NB4 (cell line): ENCODE results near the gene SSC5D.

ENCODE experiments used
- DNase-seq: peaks from one replicate; pipeline ENCODE4 v3.0.0; 2010; ENCODE audit warnings: low read depth
- H3K4me3 ChIP-seq: one replicate; pipeline ENCODE4 v1.5.1; 2011; ENCODE audit warnings: mild to moderate bottlenecking, low read depth, low read length, moderate library complexity
- MYC ChIP-seq: IDR thresholded peaks from 2 replicates; pipeline ENCODE4 v1.6.1; 2011; ENCODE audit warnings: low read depth, low read length
- POLR2A ChIP-seq: IDR thresholded peaks from 2 replicates; pipeline ENCODE4 v1.6.1; 2011; ENCODE audit warnings: mild to moderate bottlenecking; ENCODE audit not compliant: insufficient read length; ENCODE audit errors: extremely low read depth
- TF ChIP-seq, protein P1 (sequence below): IDR thresholded peaks from 2 replicates; pipeline ENCODE4 v1.6.1; 2011; ENCODE audit warnings: low read depth, low read length
- TF ChIP-seq, protein P2 (sequence below): IDR thresholded peaks from one replicate; pipeline ENCODE4 v1.5.1; 2012; ENCODE audit warnings: low read depth, low read length

SSC5D gene

DNA sequence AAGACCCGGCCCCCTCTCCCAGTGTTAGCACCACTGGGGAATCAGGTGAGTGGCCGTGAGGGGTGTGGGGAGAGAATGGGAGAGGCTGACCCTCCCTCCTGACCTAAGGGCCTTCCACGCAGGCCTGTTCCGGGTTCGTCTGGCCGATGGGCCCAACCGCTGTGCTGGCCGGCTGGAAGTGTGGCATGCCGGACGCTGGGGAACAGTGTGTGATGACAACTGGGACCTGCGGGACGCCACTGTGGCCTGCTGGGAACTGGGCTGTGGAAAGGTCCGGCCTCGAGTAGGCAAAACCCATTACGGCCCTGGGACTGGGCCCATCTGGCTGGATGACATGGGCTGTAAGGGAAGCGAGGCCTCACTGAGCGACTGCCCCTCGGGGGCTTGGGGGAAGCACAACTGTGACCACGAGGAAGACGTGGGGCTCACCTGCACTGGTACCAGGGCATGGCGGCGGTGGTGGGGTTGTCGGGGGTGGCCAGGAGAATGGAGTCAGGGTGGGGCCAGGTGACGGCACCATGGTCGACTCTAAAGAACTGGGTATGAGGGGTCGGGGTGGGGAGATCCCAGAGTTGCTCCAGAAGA, 12.2 kb downstream of the SSC5D start:
- no peak overlapping the region for H3K4me3 ChIP-seq
- TF ChIP-seq, protein P1, sequence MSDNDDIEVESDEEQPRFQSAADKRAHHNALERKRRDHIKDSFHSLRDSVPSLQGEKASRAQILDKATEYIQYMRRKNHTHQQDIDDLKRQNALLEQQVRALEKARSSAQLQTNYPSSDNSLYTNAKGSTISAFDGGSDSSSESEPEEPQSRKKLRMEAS, result no peak
- TF ChIP-seq, protein P2, sequence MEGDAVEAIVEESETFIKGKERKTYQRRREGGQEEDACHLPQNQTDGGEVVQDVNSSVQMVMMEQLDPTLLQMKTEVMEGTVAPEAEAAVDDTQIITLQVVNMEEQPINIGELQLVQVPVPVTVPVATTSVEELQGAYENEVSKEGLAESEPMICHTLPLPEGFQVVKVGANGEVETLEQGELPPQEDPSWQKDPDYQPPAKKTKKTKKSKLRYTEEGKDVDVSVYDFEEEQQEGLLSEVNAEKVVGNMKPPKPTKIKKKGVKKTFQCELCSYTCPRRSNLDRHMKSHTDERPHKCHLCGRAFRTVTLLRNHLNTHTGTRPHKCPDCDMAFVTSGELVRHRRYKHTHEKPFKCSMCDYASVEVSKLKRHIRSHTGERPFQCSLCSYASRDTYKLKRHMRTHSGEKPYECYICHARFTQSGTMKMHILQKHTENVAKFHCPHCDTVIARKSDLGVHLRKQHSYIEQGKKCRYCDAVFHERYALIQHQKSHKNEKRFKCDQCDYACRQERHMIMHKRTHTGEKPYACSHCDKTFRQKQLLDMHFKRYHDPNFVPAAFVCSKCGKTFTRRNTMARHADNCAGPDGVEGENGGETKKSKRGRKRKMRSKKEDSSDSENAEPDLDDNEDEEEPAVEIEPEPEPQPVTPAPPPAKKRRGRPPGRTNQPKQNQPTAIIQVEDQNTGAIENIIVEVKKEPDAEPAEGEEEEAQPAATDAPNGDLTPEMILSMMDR, result no peak
- TF ChIP-seq MYC, result no peak
- TF ChIP-seq POLR2A, result no peak
- no peak for DNase-seq

DNA sequence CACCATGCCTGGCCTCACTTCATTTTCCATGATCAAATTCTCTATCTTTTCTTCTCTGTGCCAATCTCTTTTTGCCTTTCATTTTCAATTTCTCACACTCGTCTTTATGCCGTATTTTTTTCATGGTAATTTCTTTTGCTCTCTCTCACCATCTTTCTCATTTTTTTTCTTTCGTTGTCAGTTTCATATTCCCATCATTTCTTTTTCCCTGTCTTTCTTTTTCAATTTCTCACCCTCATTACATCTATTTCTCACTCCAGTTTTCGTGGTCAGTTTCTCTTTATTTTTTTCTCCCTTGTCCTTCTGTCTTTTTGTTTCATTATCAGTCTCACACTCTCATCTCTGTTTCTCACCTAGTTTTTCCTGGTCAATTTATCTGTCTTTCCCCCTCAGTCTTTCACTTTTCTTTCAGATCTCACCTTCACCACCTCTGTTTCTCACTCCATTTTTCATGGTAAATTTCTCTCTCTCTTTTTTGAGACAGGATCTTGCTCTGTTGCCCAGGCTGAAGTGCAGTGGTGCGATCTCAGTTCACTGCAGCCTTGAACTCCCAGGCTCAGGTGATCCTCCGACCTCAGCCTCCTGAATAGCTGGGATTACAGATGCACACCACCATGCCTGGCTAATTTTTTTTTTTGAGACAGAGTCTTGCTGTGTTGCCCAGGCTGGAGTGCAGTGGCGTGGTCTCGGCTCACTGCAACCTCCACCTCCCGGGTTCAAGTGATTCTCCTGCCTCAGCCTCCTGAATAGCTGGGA, 14.1 kb downstream of the SSC5D start:
- H3K4me3 ChIP-seq, result no peak overlapping the region
- TF ChIP-seq, protein P2, result no peak
- TF ChIP-seq, protein P1, result no peak
- TF ChIP-seq MYC (no peak), POLR2A (no peak)
- no peak for DNase-seq

DNA sequence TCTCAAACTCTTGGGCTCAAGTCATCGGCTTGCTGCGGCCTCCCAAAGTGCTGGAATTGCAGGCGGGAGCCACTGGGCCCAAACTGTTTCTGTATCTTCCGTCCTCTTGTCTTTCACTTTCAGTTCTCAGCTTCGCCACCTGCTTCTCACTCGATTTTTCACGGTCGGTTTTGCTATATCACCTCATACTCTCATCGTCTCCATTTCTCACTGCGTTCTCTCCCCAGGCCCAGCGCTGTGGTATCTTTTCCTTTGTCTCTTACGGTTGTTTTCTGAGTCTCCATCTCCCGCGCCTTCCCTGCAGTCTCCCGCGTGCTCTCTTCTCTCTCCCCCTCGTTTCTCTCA, 14.9 kb downstream of the SSC5D start:
- no peak for DNase-seq
- no peak overlapping the region for H3K4me3 ChIP-seq
- no peak for TF ChIP-seq POLR2A
- TF ChIP-seq, protein P2, result no peak
- TF ChIP-seq MYC, result no peak
- TF ChIP-seq, protein P1, result no peak

DNA sequence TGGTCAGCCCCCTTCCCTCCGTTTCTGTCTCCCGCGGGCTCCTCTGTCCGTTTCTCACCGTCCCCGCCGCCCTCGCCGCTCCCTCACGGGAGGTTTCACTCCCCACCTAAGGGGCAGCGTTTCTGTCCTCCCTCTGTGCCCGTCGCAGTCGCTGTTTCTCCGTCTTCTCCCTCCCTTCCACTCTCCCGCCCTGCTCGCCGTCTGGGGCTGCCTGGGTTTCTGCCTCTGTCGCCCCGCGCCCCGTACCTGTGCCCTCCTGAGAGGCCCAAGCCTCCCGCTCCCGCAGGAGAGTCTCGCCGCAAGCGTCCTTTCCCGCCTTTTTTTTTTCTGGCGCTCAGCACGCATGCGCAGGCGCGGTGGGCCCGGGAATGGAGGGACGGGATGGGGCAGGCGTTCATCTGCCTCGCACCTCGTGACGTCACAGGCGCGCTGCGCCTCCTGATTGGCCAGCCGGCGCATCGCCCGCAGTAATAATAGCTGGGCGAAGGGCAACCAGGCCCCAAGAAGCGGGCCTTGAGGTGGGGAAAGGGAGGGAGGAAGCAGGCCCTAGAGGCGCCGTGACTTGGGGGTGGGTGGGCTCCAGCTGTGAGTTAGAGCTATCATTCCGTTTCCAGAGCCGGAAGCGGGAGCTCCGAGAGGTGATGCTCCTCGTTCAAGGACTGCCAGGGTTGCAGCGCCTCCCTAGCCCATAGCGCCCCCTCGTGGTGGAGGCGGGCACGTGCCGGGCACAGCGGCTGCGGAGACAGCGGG, 15.4 kb downstream of the SSC5D start:
- TF ChIP-seq, protein P2, result peak; percentile 71
- peak; percentile 23; the same call in 1 of the 2 replicates for TF ChIP-seq MYC
- no peak for TF ChIP-seq POLR2A
- TF ChIP-seq, protein P1, result peak; percentile 90
- DNase-seq, result peak; percentile 74
- no peak overlapping the region for H3K4me3 ChIP-seq

DNA sequence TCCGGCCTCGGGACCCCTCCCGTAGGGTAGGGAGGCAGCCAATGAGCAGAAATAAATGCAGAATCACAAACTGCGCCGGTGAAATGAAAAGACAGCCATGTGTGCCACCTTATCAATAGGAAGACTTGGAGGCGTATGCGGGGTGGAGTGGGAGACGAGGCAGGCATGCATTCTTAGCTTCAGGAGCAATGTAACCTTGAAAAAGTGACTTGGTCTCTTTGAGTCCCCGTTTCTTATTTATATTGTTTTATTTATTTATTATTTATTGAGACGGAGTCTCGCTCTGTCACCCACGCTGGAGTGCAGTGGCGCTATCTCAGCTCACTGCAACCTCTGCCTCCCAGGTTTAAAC, 16.0 kb downstream of the SSC5D start:
- no peak for DNase-seq
- TF ChIP-seq, protein P1, result no peak
- no peak for TF ChIP-seq MYC
- TF ChIP-seq POLR2A, result no peak
- TF ChIP-seq, protein P2, result no peak
- H3K4me3 ChIP-seq, result no peak overlapping the region
